ENCODE data around the gene GADD45G.

- TF ChIP-seq CTCF (IDR thresholded peaks at IDR 0.05): no peak
- TF ChIP-seq POLR2A (IDR thresholded peaks at IDR 0.05): no peak
- TF ChIP-seq POLR2AphosphoS5 (IDR thresholded peaks at IDR 0.05): no peak
- TF ChIP-seq EP300 (IDR thresholded peaks at IDR 0.05): no peak
These were observed 16.4 kb upstream of the GADD45G start for GRCh38 chr9:89588271-89588879.

All from sigmoid colon (tissue), 4 donors.